OCI-LY7 (cell line): ENCODE data around the gene ZNF367. TPM values are rescaled to one million over a fixed set of nuclear protein-coding genes. Genes with fewer than 3 reads are reported as not detected.
A peak's percentile ranks its signal among the peaks of the same experiment; 100 is the strongest.

Experiments
- BruUV-seq: library from RNA; stranded (reverse); fragments of 400-500 nt; replicated peaks from 2 replicates; lab custom pipeline; 2021; lab: Mats Ljungman, UMichigan
- CTCF ChIA-PET: fragments of 300-600 bp; sonication (Branson Sonifier 250); formaldehyde crosslinking; loops from one replicate; lab custom pipeline; 2022; ENCODE audit warnings: antibody characterized with exemption; ENCODE audit not compliant: unreplicated experiment; lab: Charles Lee
- POLR2A ChIA-PET: fragments of 300-600 bp; sonication (Branson Sonifier 250); formaldehyde crosslinking; loops from one replicate; lab custom pipeline; 2022; ENCODE audit warnings: antibody characterized with exemption; lab: Charles Lee
- DNase-seq: peaks from one replicate; pipeline ENCODE4 v3.0.0-alpha.2; 2015; ENCODE audit warnings: low spot score
- H2AFZ ChIP-seq: fragments of 200-600 bp; sonication (generic), shearing (Covaris generic); 2 replicates; pipeline ENCODE4 v1.6.1; 2014; ENCODE audit warnings: mild to moderate bottlenecking, antibody characterized with exemption, low read length, moderate library complexity
- H3K27ac ChIP-seq: fragments of 200-600 bp; sonication (generic); 2 replicates; pipeline ENCODE4 v1.5.1; 2014; ENCODE audit warnings: mixed run types, low read depth, mild to moderate bottlenecking, moderate library complexity, low read length, inconsistent platforms; ENCODE audit not compliant: poor library complexity, severe bottlenecking
- H3K36me3 ChIP-seq: fragments of 200-600 bp; sonication (generic); 2 replicates; pipeline ENCODE4 v1.6.1; 2014; ENCODE audit warnings: mild to moderate bottlenecking, antibody characterized with exemption, low read length, moderate library complexity, mixed read lengths; ENCODE audit not compliant: insufficient read depth
- H3K4me1 ChIP-seq: fragments of 200-600 bp; sonication (generic); 2 replicates; pipeline ENCODE4 v1.5.1; 2014; ENCODE audit warnings: mild to moderate bottlenecking, low read length; ENCODE audit not compliant: insufficient read depth, poor library complexity, severe bottlenecking
- H3K4me2 ChIP-seq: fragments of 200-600 bp; sonication (generic); 2 replicates; pipeline ENCODE4 v1.6.1; 2014; ENCODE audit warnings: mild to moderate bottlenecking, low read length
- H3K4me3 ChIP-seq: fragments of 200-600 bp; sonication (generic); 2 replicates; pipeline ENCODE4 v1.5.1; 2014; ENCODE audit warnings: mild to moderate bottlenecking, low read depth, low read length; ENCODE audit not compliant: poor library complexity, severe bottlenecking
- H3K79me2 ChIP-seq: fragments of 200-600 bp; sonication (generic); 2 replicates; pipeline ENCODE4 v1.6.1; 2016; ENCODE audit warnings: low read depth, mild to moderate bottlenecking, low read length, moderate library complexity, mixed read lengths; ENCODE audit not compliant: insufficient read depth
- H3K9me2 ChIP-seq: fragments of 200-600 bp; sonication (generic); 2 replicates; pipeline ENCODE4 v1.6.1; 2016; ENCODE audit warnings: mild to moderate bottlenecking, low read length, mixed read lengths; ENCODE audit not compliant: insufficient read depth
- H3K9me3 ChIP-seq: fragments of 200-600 bp; sonication (generic); 2 replicates; pipeline ENCODE4 v1.6.1; 2014; ENCODE audit warnings: mild to moderate bottlenecking, mixed run types, low read length, mixed read lengths
- H4K20me1 ChIP-seq: fragments of 200-600 bp; sonication (generic); 2 replicates; pipeline ENCODE4 v1.6.1; 2014; ENCODE audit warnings: mild to moderate bottlenecking, antibody characterized with exemption, low read length, moderate library complexity, mixed read lengths; ENCODE audit not compliant: insufficient read depth
- EZH2phosphoT487 ChIP-seq: fragments of 200-600 bp; sonication (generic); IDR thresholded peaks from 2 replicates; pipeline ENCODE4 v1.6.1; 2018; ENCODE audit warnings: low read depth, borderline replicate concordance, mild to moderate bottlenecking, mixed run types, antibody characterized with exemption, low read length, moderate library complexity, mixed read lengths
- intact Hi-C: fragments of 100-400 bp; cut with micrococcal nuclease; formaldehyde crosslinking; loops from one replicate; pipeline ENCODE4 v1.10.0; 2022; ENCODE audit not compliant: unreplicated experiment
- total RNA-seq, 2 experiments: library from RNA; depleted of rRNA in 1 of 2; stranded (reverse); fragments of >200 nt in 1 of 2; shearing (Covaris generic) in 1 of 2; gene quantifications; 2 replicates each; pipeline ENCODE4 v1.2.3, GENCODE V29; 2014 to 2022
- TF ChIP-seq, protein P1 (sequence below): fragments of 200-600 bp; sonication (generic); conservative IDR thresholded peaks from 2 replicates; pipeline ENCODE4 v1.5.1; 2014; ENCODE audit warnings: mild to moderate bottlenecking, antibody characterized with exemption, low read length, moderate library complexity, mixed read lengths

ZNF367 gene
- total RNA-seq, 2 experiments from 2014 or later: 24.6 to 35.1 TPM

- no peaks in the 10 kb centered on the region for H3K4me1 ChIP-seq
- H3K4me2 ChIP-seq: no peak overlapping the region
- H2AFZ ChIP-seq: no peak overlapping the region
- H3K4me3 ChIP-seq: no peak overlapping the region
- H3K9me2 ChIP-seq: no peaks in the 10 kb centered on the region
- ChIA-PET CTCF (interaction anchor here (0.6 kb wide), 1 partner anchor 125 kb away, joined by 3 read pairs; no protein-coding TSS in a partner anchor), POLR2A (interaction anchor here (0.6 to 1.0 kb wide), 2 partner anchors 11 to 12 kb away, joined by 5 to 7 read pairs; no protein-coding TSS in a partner anchor)
- TF ChIP-seq, protein P1, sequence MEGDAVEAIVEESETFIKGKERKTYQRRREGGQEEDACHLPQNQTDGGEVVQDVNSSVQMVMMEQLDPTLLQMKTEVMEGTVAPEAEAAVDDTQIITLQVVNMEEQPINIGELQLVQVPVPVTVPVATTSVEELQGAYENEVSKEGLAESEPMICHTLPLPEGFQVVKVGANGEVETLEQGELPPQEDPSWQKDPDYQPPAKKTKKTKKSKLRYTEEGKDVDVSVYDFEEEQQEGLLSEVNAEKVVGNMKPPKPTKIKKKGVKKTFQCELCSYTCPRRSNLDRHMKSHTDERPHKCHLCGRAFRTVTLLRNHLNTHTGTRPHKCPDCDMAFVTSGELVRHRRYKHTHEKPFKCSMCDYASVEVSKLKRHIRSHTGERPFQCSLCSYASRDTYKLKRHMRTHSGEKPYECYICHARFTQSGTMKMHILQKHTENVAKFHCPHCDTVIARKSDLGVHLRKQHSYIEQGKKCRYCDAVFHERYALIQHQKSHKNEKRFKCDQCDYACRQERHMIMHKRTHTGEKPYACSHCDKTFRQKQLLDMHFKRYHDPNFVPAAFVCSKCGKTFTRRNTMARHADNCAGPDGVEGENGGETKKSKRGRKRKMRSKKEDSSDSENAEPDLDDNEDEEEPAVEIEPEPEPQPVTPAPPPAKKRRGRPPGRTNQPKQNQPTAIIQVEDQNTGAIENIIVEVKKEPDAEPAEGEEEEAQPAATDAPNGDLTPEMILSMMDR: peak; percentile 82
- no peak for TF ChIP-seq EZH2phosphoT487
- no peaks in the 10 kb centered on the region for H3K36me3 ChIP-seq
- no peak overlapping the region for H3K27ac ChIP-seq
- no peaks in the 10 kb centered on the region for H3K9me3 ChIP-seq
- no TSS peak for BruUV-seq
- H4K20me1 ChIP-seq: no peaks in the 10 kb centered on the region
- DNase-seq: peak; percentile 60
- intact Hi-C loops: loop anchor here (5.0 kb wide), 2 partner anchors 210 to 225 kb away; no protein-coding TSS in a partner anchor
- H3K79me2 ChIP-seq: no peaks in the 10 kb centered on the region
These were observed 23.8 kb upstream of the ZNF367 start for GRCh38 chr9:96441798-96442445.

DNA sequence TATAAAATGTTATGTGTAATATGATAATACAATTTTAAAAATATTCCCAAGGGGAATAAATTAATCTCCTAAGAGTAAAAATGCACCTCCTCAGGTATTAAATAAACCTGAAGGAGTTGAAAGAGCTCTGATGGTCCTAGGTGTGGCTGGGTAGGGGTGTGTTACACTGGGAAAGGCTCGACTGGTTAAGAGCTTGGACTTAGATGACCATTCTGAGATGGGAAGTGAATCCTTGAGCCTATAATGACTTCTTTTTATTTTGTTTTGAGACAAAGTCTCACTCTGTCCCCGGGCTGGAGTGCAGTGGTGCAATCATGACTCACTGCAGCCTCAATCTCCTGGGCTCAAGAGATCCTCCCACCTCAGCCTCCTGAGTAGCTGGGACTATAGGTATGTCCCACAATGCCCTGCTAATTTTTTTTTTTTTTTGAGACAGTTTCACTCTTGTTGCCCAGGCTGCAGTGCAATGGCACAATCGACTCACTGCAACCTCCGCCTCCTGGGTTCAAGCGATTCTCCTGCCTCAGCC, 22.6 kb upstream of the ZNF367 start:
- intact Hi-C loops: loop anchor here (5.0 kb wide), 2 partner anchors 212 to 227 kb away; no protein-coding TSS in a partner anchor
- DNase-seq: no peak
- no TSS peak for BruUV-seq

More for the DNA sequence above, 22.6 kb upstream of the ZNF367 start:
- H3K4me1 ChIP-seq: no peaks in the 10 kb centered on the region
- TF ChIP-seq EZH2phosphoT487: no peak
- TF ChIP-seq, protein P1: no peak
- H3K4me2 ChIP-seq: no peak overlapping the region
- no peak overlapping the region for H3K4me3 ChIP-seq
- ChIA-PET CTCF (interaction anchor here (0.8 kb wide), 1 partner anchor 126 kb away, joined by 3 read pairs; no protein-coding TSS in a partner anchor), POLR2A (interaction anchor here (0.6 to 1.4 kb wide), 2 partner anchors 11 to 162 kb away, joined by 3 to 6 read pairs; no protein-coding TSS in a partner anchor)
- no peak overlapping the region for H2AFZ ChIP-seq
- H3K9me2 ChIP-seq: no peaks in the 10 kb centered on the region
- no peak overlapping the region for H3K27ac ChIP-seq
- no peaks in the 10 kb centered on the region for H3K36me3 ChIP-seq
- H3K9me3 ChIP-seq: no peaks in the 10 kb centered on the region
- H4K20me1 ChIP-seq: no peaks in the 10 kb centered on the region
- no peaks in the 10 kb centered on the region for H3K79me2 ChIP-seq
